ENCODE measurements around the gene LBX1.

The LBX1 gene

DNA sequence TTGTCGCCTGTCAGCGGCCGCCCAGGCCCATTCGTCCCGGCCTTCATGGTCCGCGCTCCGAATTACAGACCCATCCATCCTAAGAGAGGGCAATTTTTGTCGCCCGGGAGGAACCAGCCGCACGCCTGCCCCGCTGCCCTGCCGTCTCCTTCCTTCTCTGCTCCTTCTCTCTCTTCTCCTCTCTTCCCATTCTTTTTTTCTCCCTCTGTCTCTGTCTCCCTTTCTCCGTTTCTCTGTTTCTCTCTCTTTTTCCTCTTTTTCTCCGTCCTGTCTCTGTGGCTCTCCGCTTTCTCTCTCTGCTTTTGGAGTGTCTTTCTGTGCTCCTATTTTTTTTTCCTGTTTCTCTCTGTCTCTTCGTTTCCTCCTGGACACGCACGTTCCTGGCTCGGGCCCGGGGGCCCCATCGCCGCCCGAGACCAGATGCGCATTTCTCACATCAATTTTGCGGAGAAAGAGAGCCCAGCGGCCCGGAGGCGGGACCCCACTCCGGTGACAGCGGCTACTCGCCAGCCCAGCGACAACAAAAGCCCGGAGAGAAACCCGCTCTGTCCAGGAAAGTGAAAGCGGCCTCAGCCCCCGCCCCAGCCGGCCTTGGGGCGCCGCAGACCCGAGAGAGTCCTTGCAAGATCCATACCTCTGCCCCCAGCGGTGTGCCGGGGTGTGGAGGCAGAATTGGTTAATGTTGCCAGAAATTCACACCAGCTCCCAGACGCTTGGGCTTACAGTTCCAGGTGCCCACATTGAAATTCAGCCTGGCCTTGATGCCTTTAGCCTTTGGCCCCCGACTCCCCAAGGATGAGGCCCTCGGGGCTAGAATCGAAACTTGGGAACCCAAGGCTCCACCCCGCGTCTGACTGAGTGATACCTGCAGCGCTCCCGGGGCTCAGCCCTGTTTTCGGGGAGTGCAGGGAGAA lies 4.1 kb downstream of the LBX1 start:
- no peak for DNase-seq (ENCODE audit: low read depth in 2 of 2)

GRCh38 chr10:101224060-101224909 lies 5.0 kb downstream of the LBX1 start:
- no peak for DNase-seq (ENCODE audit: low read depth in 2 of 2)

DNA sequence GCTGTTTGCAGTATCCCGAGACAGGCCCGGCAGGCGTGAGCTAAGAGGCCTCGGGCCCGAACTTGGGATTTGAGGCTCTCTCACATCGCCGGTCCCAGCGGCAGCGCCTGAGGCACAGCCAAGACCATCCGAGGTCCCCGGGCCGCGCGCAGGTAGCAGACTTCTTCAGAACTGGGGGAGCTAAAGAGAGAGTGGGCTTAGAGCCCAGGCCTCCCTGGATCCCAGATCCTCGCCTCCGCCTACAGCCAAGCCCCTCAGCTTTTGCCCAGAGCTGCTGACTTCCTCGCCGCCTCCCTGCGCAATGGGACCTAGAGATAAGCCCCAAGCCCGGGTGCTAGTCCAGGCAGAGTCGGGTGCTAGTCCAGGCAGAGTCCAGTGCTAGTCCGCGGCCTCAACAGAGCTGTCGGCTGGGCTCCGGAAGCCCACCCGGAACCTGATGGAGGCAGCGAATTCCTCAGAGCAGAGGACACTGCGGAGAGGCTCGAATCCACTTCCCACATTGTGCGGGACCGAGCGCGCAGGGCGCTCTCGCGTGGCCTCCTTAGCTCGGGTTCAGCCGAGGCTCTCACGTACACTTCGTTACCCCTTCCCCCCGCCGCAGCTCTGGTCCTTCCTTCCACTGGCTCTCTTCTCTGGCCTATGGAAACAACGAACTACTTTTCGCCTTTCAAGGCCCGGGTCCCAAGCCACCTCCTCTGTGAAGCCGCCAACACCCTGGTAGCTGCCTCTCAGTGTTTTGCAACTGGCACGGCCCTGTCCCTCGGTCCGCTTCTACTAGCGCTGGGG lies 5.8 kb downstream of the LBX1 start:
- DNase-seq (ENCODE audit: low read depth in 2 of 2): no peak

GRCh38 chr10:101222683-101223273 lies 6.5 kb downstream of the LBX1 start:
- no peak for DNase-seq (ENCODE audit: low read depth in 2 of 2)

- DNase-seq (ENCODE audit: low read depth in 2 of 2): no peak
Observed at GRCh38 chr10:101221963-101222531, 7.2 kb downstream of the LBX1 start.

GRCh38 chr10:101221549-101221948 lies 7.7 kb downstream of the LBX1 start:
- DNase-seq (ENCODE audit: low read depth in 2 of 2): no peak

DNA sequence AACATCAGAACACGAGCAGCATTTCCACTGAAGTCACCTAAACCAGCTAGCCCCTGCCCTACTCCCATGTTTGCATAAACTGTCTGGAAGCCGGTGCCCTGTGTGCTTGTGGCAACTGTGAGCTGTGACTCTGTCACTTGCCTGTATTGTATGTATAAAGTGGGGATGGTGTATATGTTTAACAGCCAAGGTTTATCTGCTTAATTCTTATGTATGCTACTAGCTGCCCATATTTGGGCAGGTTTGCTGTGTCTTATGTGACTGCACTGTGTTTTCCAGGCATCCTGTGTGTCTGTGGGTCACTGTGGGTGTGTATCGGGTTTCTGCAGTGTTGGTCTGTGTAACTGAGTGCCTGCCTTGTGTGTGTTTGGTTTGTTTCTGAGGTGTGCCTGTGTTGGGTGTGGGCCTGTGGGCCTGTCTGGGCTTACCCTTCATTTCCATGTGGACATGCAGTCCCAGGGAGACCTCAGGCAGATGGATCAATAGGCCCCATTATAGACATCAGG lies 9.3 kb downstream of the LBX1 start:
- DNase-seq (ENCODE audit: low read depth in 2 of 2): no peak

- no peak for DNase-seq (ENCODE audit: low read depth in 2 of 2)
Observed at GRCh38 chr10:101219139-101219945, 9.9 kb downstream of the LBX1 start.

DNA sequence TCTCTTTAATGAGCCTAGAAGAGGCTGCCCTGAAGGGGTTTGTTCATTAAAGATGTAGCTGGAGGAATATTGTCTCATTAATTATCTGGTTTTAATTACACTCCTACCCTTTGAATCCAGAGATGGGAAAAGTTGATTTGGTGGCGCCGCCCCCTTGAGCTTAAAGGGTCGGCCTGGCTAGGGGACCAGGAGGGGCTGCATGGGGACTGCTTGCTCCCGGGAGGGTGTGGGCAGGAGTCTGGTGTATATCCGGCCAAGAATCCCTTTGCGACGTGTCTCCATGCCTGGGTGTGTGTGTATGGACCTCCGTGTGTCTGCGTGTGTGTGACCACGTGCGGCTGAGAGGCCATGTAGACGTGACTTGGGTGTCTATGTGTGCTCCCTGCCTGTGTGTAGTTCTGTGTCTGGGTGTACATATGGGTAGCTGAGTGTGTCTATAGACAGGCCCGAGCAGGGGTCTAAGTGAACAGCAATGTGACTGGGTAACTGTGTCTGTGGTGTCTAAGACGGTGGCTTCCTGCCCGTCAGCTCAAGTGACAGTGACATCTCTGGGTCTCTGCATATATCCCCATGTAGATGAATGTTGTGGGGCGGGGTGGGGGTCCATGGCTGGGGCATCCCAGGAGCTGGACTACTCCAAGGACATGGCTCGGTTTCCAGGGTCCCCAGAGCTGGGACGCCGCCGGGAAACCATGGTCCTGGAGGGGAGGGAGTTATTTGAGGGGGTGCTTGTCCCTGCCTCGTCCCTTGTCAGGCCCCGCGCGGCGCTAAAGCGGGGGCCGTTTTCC lies 10.7 kb downstream of the LBX1 start:
- no peak for DNase-seq (ENCODE audit: low read depth in 2 of 2)

DNA sequence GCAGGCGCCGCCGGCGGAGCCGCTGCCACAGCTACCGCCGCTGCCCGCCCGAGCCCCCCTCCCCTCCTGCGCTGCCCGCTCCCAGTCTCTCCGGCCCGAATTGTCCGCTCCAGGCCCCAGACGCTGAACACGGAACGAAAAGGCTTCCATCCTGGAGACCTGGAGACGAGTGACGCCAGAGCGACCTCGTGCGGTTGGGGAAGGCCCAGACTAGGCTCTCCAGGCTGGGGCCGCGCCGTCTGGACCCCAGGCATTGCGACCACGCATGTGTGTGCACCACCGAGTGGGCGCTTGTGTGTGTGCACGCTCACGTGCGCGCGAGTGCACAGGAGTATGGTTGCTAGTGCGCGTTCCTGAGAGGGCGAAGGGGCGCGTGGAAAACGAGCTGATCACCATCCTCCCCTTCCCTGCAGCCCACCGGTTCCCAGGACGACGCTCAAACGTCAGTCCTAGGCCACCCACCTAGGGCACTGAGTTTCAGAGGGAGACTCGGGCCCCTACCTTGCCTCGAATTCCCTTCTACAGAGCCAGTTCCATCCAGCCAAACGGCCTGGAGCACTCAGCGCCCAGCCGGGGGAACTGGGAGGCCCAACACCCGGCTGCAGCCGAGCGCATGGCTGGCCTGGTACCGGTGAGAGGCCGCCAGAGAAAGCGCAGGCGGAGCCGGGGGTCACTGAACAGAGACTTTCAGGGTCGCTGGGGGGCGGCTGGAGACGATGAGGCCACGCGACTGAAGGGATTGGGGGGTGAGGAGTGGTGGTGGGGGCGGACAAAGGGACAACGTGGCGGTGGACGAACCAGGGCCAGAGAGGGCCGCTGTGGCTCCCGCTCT lies 11.6 kb downstream of the LBX1 start:
- DNase-seq (ENCODE audit: low read depth in 2 of 2): no peak

DNA sequence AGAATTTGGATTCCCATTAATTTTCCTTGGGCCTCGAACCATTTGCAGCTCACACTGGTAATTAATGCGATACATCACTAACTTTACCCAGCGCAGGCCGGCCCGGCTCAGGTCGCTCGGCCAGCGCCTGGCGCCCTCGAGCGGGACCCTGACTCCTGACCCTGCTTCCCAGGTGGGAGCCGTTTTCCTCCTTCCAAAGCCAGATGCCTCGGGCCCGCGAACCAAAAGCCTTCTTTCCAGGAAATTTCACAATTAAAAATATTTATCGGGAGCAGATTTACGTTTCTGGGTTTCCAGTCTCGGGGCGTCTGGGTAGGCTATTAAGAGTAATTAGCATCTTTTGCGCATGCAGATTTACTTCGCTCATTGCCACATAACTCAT lies 12.2 kb downstream of the LBX1 start:
- no peak for DNase-seq (ENCODE audit: low read depth in 2 of 2)

DNA sequence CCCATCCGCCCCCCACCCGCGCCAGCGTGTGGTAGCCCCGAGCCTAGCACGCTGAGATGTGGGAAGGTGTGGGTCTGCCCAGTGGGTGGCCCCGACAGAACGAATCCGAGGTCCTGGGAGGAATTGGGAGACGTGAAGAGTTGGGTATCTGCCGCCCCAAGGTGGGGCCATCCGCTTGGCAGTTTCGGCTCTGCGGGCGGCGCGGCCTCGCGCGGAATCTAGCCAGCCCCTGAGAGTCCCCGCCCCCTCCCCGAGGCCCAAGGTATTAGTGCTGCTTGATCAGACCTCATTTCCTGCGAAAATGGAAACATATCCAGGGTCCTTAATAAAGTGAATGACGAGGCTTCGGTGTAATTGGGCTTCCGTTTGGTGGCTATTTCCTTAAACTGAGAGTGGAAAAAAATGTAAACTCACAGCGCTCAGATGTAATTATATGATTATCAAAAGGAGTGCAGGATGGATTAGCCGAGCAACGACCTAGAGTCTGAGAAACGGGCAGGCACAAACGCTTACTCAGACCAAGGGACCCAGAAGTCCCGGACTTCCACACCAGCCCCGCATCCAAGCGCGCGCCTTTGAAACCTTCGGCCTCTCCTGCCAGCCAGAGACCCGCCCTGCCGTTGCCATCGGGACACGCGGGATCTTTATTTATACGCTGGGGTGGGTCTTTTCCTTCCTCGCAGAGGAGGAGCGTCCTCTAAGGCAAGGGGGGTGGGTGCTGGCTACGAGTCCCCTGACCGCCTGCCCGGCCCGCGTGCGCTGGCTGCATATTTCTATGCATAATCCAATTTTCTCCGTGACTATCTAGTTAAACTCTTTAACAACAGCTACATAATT lies 12.8 kb downstream of the LBX1 start:
- no peak for DNase-seq (ENCODE audit: low read depth in 2 of 2)

DNA sequence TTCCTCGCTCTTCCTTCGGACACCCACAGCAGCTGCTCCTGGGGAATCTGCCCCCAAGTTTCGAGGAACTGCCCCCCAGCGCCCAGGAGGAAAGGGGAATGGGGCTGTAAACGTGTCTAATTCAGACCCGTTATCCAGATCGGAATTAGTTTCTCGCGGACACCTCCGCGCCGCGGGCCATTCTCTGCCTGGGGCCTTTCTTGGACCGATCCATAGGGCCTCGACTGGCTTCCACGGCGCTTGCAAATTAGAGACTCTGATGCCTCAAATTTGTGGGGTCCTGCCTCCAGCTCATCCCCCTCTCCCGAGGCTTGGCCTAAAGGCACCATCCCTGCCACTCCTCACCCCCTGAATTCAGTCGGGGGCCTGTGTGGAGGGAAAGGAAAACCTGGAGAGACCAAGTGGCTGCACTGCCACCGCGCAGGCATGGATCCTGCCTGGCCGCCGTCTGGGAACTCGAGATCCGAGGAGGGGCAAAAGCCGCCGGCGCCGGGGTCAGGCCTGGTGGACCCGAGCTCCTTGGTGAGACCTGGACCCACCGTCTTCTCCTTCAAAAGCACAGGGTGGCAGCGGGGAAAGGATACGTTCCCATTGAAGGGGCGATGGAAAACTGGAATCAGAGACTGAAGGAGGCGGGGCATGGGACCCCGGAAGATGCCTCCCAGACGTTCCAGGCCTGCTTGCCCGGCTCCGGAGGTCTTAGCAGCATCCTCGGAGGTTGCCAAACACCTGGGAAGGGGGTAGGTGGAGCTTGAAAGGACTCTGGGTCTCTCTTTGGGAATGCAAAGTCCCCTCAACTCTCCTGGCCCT lies 13.7 kb downstream of the LBX1 start:
- no peak for DNase-seq (ENCODE audit: low read depth in 2 of 2)

GRCh38 chr10:101214446-101215396 lies 14.5 kb downstream of the LBX1 start:
- DNase-seq (ENCODE audit: low read depth in 2 of 2): peak; percentile 52 to 53

DNA sequence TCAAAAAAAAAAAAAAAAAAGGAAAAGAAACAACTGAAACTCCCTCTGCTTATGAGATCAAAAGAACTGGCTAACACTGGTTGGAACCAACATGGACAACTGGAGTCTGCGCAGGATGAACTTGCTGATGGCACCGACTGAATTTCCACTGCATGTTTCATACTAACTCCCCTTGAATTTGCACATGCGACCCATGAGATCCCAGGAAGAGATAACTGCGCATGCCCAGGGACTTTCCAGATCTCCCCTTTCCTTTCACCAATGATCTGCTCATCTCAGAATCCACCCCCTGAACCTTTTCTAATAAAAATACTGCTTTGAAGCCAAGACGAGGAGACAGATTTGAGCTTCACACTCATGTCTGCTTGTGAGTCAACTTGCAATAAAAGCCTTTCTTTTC lies 20.7 kb downstream of the LBX1 start:
- no peak for DNase-seq (ENCODE audit: low read depth in 2 of 2)

DNA sequence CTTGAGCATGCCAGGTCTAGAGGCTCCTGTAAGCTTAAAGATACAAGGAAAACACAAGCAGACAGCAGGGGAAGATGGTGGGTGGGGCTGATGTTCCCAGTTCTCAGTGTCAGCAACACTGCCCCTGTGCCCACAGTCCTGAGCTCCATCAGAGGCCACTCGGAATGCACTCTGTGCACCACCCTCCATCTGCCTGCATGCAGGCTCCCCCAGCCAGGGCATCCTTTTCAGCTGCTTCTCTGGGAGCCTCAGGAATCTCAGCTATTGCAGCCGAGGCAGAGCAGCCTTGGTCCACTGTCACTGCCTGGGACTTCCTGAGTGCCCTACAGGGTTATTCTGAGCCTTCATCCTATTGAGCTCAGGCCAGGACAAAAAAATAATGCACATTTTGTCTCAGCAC lies 22.2 kb downstream of the LBX1 start:
- no peak for DNase-seq (ENCODE audit: low read depth in 2 of 2)
